Thoracic aorta (tissue), 2 donors: Measurements from ENCODE around the gene SNTA1. TPM values are rescaled to one million over a fixed set of nuclear protein-coding genes. Genes with fewer than 3 reads are reported as not detected.

Experiments used
- ATAC-seq: fragments of 150-250 bp; one replicate; pipeline ENCODE4 v1.8.0; 2017; ENCODE audit warnings: low read depth; ENCODE audit not compliant: insufficient number of reproducible peaks, low FRiP score
- DNase-seq: peaks from one replicate; pipeline ENCODE4 v3.0.0-alpha.2; 2020; ENCODE audit warnings: low spot score
- H3K27ac ChIP-seq, 2 donors: fragments of 200-600 bp; sonication (generic); 1 replicate in 1 of 2; 2 replicates in 1 of 2; pipeline ENCODE4 v1.5.1; 2016; ENCODE audit warnings: mild to moderate bottlenecking in 2 of 2, moderate library complexity in 2 of 2
- H3K27me3 ChIP-seq: fragments of 200-600 bp; sonication (generic); replicated peaks from 2 replicates; pipeline ENCODE4 v1.6.0; 2016; ENCODE audit warnings: mild to moderate bottlenecking; ENCODE audit not compliant: insufficient read depth
- H3K36me3 ChIP-seq: fragments of 200-600 bp; sonication (generic); one replicate; pipeline ENCODE4 v1.5.1; 2016
- H3K4me1 ChIP-seq, 2 donors: fragments of 200-600 bp; sonication (generic); 1 replicate in 1 of 2; 2 replicates in 1 of 2; pipeline versions ENCODE4 v1.5.1 to v1.6.0; 2016; ENCODE audit warnings: low read depth in 2 of 2, mild to moderate bottlenecking in 1 of 2; ENCODE audit not compliant: control insufficient read depth in 1 of 2
- H3K4me3 ChIP-seq: fragments of 200-600 bp; sonication (generic); 2 replicates; pipeline ENCODE4 v1.5.1; 2016; ENCODE audit warnings: mild to moderate bottlenecking
- H3K9me3 ChIP-seq: fragments of 200-600 bp; sonication (generic); 2 replicates; pipeline ENCODE4 v1.5.1; 2016
- CTCF ChIP-seq: fragments of 200-600 bp; sonication (generic); IDR thresholded peaks from one replicate; pipeline ENCODE4 v1.5.1; 2019; ENCODE audit warnings: antibody characterized with exemption
- total RNA-seq, 2 donors: library from RNA; depleted of rRNA; stranded (reverse); fragments of >200 nt; gene quantifications; one replicate each; pipeline versions ENCODE4 v1.1.0 to v1.2.3, GENCODE V29; 2016

Gene SNTA1
- total RNA-seq, 2 donors from 2014 or later, result 62.6 to 108 TPM

DNA sequence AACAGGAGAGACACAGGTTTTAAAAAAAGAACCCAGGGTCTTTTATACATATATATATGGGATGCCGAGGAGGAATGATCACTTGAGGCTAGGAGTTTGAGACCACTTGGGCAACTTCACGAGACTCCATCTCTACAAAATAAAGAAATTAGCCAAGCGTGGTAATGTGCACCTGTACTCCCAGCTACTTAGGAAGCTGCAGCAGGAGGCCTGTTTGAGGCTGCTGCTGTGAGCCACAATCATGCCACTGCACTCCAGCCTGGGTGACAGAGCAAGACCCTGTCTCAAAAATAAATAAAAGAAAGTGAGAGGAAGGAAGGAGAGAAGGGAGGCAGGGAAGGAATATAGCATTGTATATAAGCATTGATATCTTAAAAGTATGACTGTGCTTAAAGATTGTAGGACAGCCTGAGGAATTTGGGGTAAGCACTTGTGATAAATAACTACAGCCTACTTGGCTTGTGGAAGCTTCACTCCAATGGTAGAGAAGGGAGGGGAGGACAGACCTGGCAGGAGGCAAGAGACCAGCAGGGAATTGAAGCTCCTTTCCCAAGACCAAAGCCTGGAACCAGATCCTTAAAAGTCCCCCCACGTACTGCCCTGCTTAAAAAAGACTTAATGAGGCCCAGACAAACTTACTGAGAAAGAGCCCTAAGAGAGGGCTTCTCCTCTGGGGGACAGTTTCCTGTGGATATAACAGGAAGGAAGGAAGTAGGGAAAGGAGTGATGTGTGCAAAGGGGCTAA, 2.5 kb upstream of the SNTA1 start:
- no peaks in the 10 kb centered on the region for H3K36me3 ChIP-seq
- peaks cover 12 to 26% of the 10 kb centered on the region in 2 donors for H3K4me1 ChIP-seq
- H3K4me3 ChIP-seq, result no peak overlapping the region
- no peak overlapping the region for H3K27ac ChIP-seq
- ATAC-seq, result no peak
- no peak for DNase-seq
- H3K9me3 ChIP-seq, result no peaks in the 10 kb centered on the region
- no peaks in the 10 kb centered on the region for H3K27me3 ChIP-seq
- no peak for TF ChIP-seq CTCF

GRCh38 chr20:33444797-33445560, 1.4 kb upstream of the SNTA1 start:
- Histone ChIP-seq H3K4me3 (peak overlapping the region; percentile 89), H3K9me3 (no peaks in the 10 kb centered on the region)
- no peak for TF ChIP-seq CTCF

GRCh38 chr20:33443006-33443511, 504 bp downstream of the SNTA1 start:
- peak overlapping the region; percentile 85 to 90 for H3K27ac ChIP-seq
- peaks cover 18 to 41% of the 10 kb centered on the region in 2 donors for H3K4me1 ChIP-seq
- no peaks in the 10 kb centered on the region for H3K27me3 ChIP-seq
- H3K9me3 ChIP-seq, result no peaks in the 10 kb centered on the region
- no peak for TF ChIP-seq CTCF
- peak; percentile 7 for ATAC-seq
- H3K4me3 ChIP-seq, result peak overlapping the region; percentile 89
- peaks cover 2% of the 10 kb centered on the region for H3K36me3 ChIP-seq
- DNase-seq, result no peak

More at GRCh38 chr20:33444797-33445560, 1.4 kb upstream of the SNTA1 start:
- ATAC-seq (no peak), DNase-seq (no peak)
- no peaks in the 10 kb centered on the region for H3K27me3 ChIP-seq
- H3K4me1 ChIP-seq, result peaks cover 15 to 30% of the 10 kb centered on the region in 2 donors
- peak overlapping the region; percentile 85 to 90 for H3K27ac ChIP-seq
- no peaks in the 10 kb centered on the region for H3K36me3 ChIP-seq

GRCh38 chr20:33442136-33443005, 1.2 kb downstream of the SNTA1 start:
- Histone ChIP-seq H3K4me1 (peaks cover 24 to 48% of the 10 kb centered on the region in 2 donors), H3K27me3 (no peaks in the 10 kb centered on the region), H3K36me3 (peaks cover 3% of the 10 kb centered on the region), H3K4me3 (peak overlapping the region; percentile 89), H3K9me3 (no peaks in the 10 kb centered on the region), H3K27ac (peak overlapping the region; percentile 85 to 90)
- no peak for TF ChIP-seq CTCF
- DNase-seq (no peak), ATAC-seq (no peak)
